B cell (primary cell): ENCODE results near the gene BOC.

Experiments
- CTCF ChIP-seq: fragments of 200-600 bp; IDR thresholded peaks from one replicate; pipeline ENCODE4 v1.8.0; 2022; ENCODE audit warnings: antibody characterized with exemption, mild to moderate bottlenecking
- EZH2 ChIP-seq: IDR thresholded peaks from 2 replicates; pipeline ENCODE4 v1.6.1; 2012; ENCODE audit warnings: borderline replicate concordance, low read depth, mild to moderate bottlenecking, moderate library complexity, low read length; ENCODE audit not compliant: insufficient read depth, poor library complexity, severe bottlenecking

GRCh38 chr3:113254171-113254947, 43.0 kb downstream of the BOC start:
- TF ChIP-seq CTCF (no peak), EZH2 (no peak)
